ENCODE data around the gene RPS6KA1.

DNA sequence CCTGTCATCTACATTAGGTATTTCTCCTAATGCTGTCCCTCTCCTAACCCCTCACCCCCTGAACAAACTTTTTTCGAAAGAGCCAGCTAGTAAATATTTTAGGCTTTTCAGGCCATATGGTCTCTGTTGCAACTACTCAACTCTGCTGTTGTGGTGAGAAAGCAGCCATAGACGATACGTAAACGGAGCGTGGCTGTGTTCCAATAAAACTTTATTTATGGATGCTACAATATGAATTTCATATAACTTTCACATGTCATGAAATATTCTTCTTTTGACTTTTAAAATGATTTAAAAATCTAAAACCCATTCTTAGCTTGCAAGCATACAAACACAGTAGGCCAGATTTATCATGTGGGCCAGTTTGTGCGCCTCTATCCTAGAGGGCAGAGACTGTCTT is 11.2 kb upstream of the RPS6KA1 start:
- TF ChIP-seq, protein P1, sequence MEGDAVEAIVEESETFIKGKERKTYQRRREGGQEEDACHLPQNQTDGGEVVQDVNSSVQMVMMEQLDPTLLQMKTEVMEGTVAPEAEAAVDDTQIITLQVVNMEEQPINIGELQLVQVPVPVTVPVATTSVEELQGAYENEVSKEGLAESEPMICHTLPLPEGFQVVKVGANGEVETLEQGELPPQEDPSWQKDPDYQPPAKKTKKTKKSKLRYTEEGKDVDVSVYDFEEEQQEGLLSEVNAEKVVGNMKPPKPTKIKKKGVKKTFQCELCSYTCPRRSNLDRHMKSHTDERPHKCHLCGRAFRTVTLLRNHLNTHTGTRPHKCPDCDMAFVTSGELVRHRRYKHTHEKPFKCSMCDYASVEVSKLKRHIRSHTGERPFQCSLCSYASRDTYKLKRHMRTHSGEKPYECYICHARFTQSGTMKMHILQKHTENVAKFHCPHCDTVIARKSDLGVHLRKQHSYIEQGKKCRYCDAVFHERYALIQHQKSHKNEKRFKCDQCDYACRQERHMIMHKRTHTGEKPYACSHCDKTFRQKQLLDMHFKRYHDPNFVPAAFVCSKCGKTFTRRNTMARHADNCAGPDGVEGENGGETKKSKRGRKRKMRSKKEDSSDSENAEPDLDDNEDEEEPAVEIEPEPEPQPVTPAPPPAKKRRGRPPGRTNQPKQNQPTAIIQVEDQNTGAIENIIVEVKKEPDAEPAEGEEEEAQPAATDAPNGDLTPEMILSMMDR (conservative IDR thresholded peaks at IDR 0.05 in 1 of 2, IDR thresholded peaks at IDR 0.05 in 1 of 2; ENCODE audit: low read depth in 1 of 2, low read length in 2 of 2) = no peak
- no peak for TF ChIP-seq EZH2 (IDR thresholded peaks at IDR 0.05; ENCODE audit: low read length, missing control alignments)
